Esophagus squamous epithelium (tissue), 4 donors: ENCODE results near the gene SPSB3.

Experiments used
- CTCF ChIP-seq, 6 experiments: fragments of 450-650 bp in 4 of 6; fragments of 200-600 bp in 2 of 6; sonication (generic) in 2 of 6; IDR thresholded peaks; one replicate each; pipeline ENCODE4 v1.5.1; 2016 to 2019; ENCODE audit warnings: antibody characterized with exemption in 6 of 6, mild to moderate bottlenecking in 4 of 6, moderate library complexity in 4 of 6
- POLR2A ChIP-seq, 4 donors: fragments of 450-650 bp; IDR thresholded peaks; one replicate each; pipeline ENCODE4 v1.6.1; 2017; ENCODE audit warnings: antibody characterized with exemption in 4 of 4, mild to moderate bottlenecking in 4 of 4, moderate library complexity in 3 of 4

GRCh38 chr16:1743376-1744337 lies 38.7 kb downstream of the SPSB3 start:
- no peak for TF ChIP-seq CTCF (IDR thresholded peaks at IDR 0.05)
- TF ChIP-seq POLR2A (IDR thresholded peaks at IDR 0.05), result no peak
